ENCODE results near the gene CRTC1.

- TF ChIP-seq CTCF (IDR thresholded peaks at IDR 0.05) (no peak), POLR2AphosphoS5 (IDR thresholded peaks at IDR 0.05) (no peak), POLR2A (IDR thresholded peaks at IDR 0.05) (no peak), EP300 (IDR thresholded peaks at IDR 0.05) (no peak)
These were observed 34.6 kb downstream of the CRTC1 start for GRCh38 chr19:18718015-18718526.
